Breast epithelium (tissue), 4 donors: Measurements from ENCODE around the gene ACSM5. TPM values are rescaled to one million over a fixed set of nuclear protein-coding genes. Genes with fewer than 3 reads are reported as not detected.
A peak's percentile ranks its signal among the peaks of the same experiment; 100 is the strongest.
"Not testable (repeated sequence)": the region's sequence is repeated elsewhere in the genome, so short reads cannot be mapped to it uniquely, and the experiment has no call there.

Experiments
- DNase-seq, 2 donors: peaks; one replicate each; pipeline ENCODE4 v3.0.0-alpha.2; 2019; ENCODE audit warnings: low spot score in 2 of 2
- H3K27ac ChIP-seq, 2 donors: fragments of 200-600 bp; sonication (generic) in 1 of 2; one replicate each; pipeline ENCODE4 v1.5.1; 2016 to 2019; ENCODE audit warnings: mild to moderate bottlenecking in 1 of 2
- H3K27me3 ChIP-seq, 2 donors: fragments of 200-600 bp; sonication (generic) in 1 of 2; one replicate each; pipeline versions ENCODE4 v1.5.1 to v1.6.0; 2017 to 2019; ENCODE audit warnings: control low read depth in 1 of 2, mild to moderate bottlenecking in 1 of 2
- H3K36me3 ChIP-seq: fragments of 200-600 bp; one replicate; pipeline ENCODE4 v1.5.1; 2019
- H3K4me1 ChIP-seq, 2 donors: fragments of 200-600 bp; sonication (generic); one replicate each; pipeline ENCODE4 v1.5.1; 2016 to 2019; ENCODE audit warnings: control low read depth in 1 of 2
- H3K4me3 ChIP-seq, 3 donors: fragments of 200-600 bp; sonication (generic); 1 replicate in 2 of 3; 2 replicates in 1 of 3; pipeline ENCODE4 v1.5.1; 2016 to 2019; ENCODE audit warnings: mild to moderate bottlenecking in 3 of 3, moderate library complexity in 2 of 3
- H3K9me3 ChIP-seq, 2 donors: fragments of 200-600 bp; sonication (generic) in 1 of 2; one replicate each; pipeline ENCODE4 v1.5.1; 2016 to 2019; ENCODE audit warnings: control low read depth in 1 of 2
- POLR2A ChIP-seq: fragments of 450-650 bp; IDR thresholded peaks from one replicate; pipeline ENCODE4 v1.6.1; 2016; ENCODE audit warnings: antibody characterized with exemption, mild to moderate bottlenecking, moderate library complexity
- POLR2AphosphoS5 ChIP-seq, 3 donors: sonication (generic); formaldehyde crosslinking; IDR thresholded peaks; one replicate each; pipeline ENCODE4 v1.6.1; 2017; ENCODE audit warnings: antibody characterized with exemption in 3 of 3
- intact Hi-C: fragments of 100-400 bp; cut with DNase I; formaldehyde crosslinking; loops from one replicate; pipeline ENCODE4 v1.15.1; 2023; ENCODE audit warnings: low total_unique reads
- total RNA-seq, 3 donors: library from RNA; depleted of rRNA; stranded (reverse); fragments of >200 nt; gene quantifications; one replicate each; pipeline ENCODE4 v1.1.0, GENCODE V29; 2016
- TF ChIP-seq, protein P1 (sequence below), 3 donors: fragments of 450-650 bp; IDR thresholded peaks; one replicate each; pipeline ENCODE4 v1.5.1; 2016 to 2017; ENCODE audit warnings: antibody characterized with exemption in 3 of 3, mild to moderate bottlenecking in 3 of 3, moderate library complexity in 3 of 3

The ACSM5 gene
- total RNA-seq, 3 donors from 2014 or later, result 4.5 to 61.0 (median 8.8) TPM

DNA sequence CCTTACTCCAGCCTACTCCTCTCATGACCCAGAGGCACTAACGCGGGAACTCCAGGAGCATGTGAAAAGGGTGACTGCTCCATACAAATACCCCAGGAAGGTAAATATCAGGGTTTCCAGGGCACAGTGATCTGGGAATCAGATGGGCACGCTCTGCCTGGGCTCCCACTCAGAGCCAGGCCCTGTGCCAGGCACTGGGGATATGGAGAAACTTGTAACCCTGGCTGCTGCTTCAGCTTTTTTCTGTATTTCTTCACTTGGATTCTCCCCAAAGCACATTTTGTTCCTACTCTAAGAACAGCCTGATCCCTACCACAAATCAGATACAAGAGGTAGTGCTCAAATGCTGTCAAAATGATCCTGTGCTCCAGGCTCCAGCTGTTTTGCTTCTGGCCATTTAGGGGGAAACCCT, 30.5 kb downstream of the ACSM5 start:
- H3K9me3 ChIP-seq, H3K4me1 ChIP-seq, intact Hi-C loops, H3K36me3 ChIP-seq, H3K4me3 ChIP-seq, H3K27me3 ChIP-seq: not testable (repeated sequence)
- TF ChIP-seq POLR2AphosphoS5 (IDR thresholded peaks at IDR 0.05), result peak in 1 of 3 donors; percentile 88
- DNase-seq, result peak; percentile 52 to 76
- peak overlapping the region; percentile 36 to 63 for H3K27ac ChIP-seq

DNA sequence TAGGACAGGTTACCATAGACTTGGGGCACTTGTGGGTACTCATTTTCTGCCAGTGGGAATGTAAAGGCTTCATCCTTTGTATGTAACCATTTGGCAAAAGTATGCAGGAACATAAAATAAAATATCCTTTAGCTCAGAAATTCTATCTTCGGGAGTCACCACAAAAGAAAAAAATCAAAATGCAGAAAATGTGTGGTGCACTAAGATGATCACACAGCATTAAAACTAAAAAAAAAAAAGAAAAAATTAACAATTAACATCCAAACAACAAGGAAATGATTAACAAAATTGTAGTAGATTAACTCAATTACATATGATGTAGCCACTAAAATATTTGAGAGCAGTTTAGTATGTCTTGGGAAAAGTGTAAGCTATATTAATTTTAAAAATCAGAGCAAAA, 31.4 kb downstream of the ACSM5 start:
- H3K4me3 ChIP-seq, intact Hi-C loops, H3K4me1 ChIP-seq, H3K36me3 ChIP-seq, H3K27me3 ChIP-seq, DNase-seq, H3K9me3 ChIP-seq: not testable (repeated sequence)
- H3K27ac ChIP-seq, result peak overlapping the region; percentile 48 to 84

DNA sequence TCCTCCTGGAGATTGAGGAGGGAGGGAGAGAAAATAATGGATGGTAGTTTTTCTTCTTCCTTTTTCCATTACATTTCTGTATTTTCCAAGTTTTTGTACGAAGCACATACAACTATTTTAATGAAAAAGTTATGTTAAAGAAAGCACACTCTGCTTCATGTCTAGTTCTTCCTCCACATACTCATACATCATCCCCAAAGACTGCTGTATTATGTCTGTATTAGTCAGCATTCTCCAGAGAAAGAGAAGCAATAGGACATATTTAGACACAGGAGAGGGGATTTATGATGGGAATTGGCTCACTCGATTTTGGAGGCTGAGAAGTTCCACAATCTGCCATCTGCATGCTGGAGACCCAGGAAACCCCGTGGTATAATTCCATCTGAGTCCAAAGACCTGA, 31.9 kb downstream of the ACSM5 start:
- H3K9me3 ChIP-seq, result no peaks in the 10 kb centered on the region
- H3K4me1 ChIP-seq, result no peaks in the 10 kb centered on the region
- no peak overlapping the region for H3K4me3 ChIP-seq
- H3K27ac ChIP-seq, result no peak overlapping the region
- H3K36me3 ChIP-seq, result no peaks in the 10 kb centered on the region
- no peaks in the 10 kb centered on the region for H3K27me3 ChIP-seq
- TF ChIP-seq POLR2A (no peak), POLR2AphosphoS5 (IDR thresholded peaks at IDR 0.05) (no peak)
- TF ChIP-seq, protein P1, sequence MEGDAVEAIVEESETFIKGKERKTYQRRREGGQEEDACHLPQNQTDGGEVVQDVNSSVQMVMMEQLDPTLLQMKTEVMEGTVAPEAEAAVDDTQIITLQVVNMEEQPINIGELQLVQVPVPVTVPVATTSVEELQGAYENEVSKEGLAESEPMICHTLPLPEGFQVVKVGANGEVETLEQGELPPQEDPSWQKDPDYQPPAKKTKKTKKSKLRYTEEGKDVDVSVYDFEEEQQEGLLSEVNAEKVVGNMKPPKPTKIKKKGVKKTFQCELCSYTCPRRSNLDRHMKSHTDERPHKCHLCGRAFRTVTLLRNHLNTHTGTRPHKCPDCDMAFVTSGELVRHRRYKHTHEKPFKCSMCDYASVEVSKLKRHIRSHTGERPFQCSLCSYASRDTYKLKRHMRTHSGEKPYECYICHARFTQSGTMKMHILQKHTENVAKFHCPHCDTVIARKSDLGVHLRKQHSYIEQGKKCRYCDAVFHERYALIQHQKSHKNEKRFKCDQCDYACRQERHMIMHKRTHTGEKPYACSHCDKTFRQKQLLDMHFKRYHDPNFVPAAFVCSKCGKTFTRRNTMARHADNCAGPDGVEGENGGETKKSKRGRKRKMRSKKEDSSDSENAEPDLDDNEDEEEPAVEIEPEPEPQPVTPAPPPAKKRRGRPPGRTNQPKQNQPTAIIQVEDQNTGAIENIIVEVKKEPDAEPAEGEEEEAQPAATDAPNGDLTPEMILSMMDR (IDR thresholded peaks at IDR 0.05), result no peak
- DNase-seq, result no peak
- intact Hi-C loops, result no loop called here

DNA sequence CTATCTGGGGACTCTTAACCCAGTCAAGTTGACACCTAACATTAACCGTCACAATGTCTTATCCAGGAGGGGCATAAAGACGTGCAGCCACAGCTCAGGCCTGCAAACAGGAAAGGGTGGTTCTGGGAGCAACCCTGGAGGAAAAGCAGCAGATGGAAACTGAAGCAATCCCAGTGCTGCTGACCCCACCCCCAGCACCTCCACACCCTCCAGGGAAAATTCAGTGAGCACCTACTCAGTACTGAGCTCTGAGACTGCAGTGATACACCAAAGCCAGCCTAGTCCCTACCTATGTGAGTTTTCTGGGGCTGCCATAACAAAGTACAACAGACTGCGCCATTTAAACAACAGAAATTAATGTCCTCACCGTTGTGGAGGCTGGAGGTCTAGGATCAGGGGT, 32.5 kb downstream of the ACSM5 start:
- H3K9me3 ChIP-seq, DNase-seq, H3K27me3 ChIP-seq, H3K4me3 ChIP-seq, H3K36me3 ChIP-seq, intact Hi-C loops, H3K27ac ChIP-seq, H3K4me1 ChIP-seq: not testable (repeated sequence)

- H3K27me3 ChIP-seq, H3K36me3 ChIP-seq, H3K4me1 ChIP-seq, H3K27ac ChIP-seq, DNase-seq, H3K9me3 ChIP-seq, H3K4me3 ChIP-seq, intact Hi-C loops: not testable (repeated sequence)
These were observed 37.5 kb downstream of the ACSM5 start for GRCh38 chr16:20446652-20447393.

GRCh38 chr16:20451364-20451763, 42.0 kb downstream of the ACSM5 start, which contains the start of gene ACSM2A:
Gene ACSM2A, plus strand, starts transcription at chr16:20451521. Its CDS starts 8,594 bp downstream, at chr16:20460115.
- H3K4me1 ChIP-seq, H3K27ac ChIP-seq, DNase-seq, intact Hi-C loops, H3K27me3 ChIP-seq, H3K36me3 ChIP-seq, H3K4me3 ChIP-seq, H3K9me3 ChIP-seq: not testable (repeated sequence)

GRCh38 chr16:20453633-20454032, 44.3 kb downstream of the ACSM5 start:
- DNase-seq, H3K27ac ChIP-seq, H3K9me3 ChIP-seq, H3K4me1 ChIP-seq, H3K4me3 ChIP-seq, H3K27me3 ChIP-seq, H3K36me3 ChIP-seq, intact Hi-C loops: not testable (repeated sequence)

DNA sequence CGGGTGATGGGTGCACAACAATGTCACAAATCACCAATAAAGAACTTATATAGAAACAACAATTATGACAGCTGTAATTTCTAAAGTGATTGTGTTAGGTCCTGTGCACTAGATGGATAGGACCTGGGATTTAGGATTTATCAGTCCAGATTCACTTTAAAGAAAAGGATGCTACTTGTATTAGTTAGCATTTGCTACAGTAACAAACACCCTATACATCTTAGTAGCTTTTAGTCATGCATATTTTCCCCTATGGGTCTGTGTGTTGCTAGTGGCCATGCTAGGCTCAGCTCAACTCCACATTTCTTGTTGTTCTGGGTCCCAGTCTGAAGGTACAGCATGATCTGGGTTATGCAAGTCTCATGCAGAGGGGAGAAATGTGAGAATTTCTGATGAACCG, 49.9 kb downstream of the ACSM5 start:
- intact Hi-C loops, H3K36me3 ChIP-seq, H3K27me3 ChIP-seq, H3K4me3 ChIP-seq, DNase-seq, H3K27ac ChIP-seq, H3K9me3 ChIP-seq, H3K4me1 ChIP-seq: not testable (repeated sequence)

DNA sequence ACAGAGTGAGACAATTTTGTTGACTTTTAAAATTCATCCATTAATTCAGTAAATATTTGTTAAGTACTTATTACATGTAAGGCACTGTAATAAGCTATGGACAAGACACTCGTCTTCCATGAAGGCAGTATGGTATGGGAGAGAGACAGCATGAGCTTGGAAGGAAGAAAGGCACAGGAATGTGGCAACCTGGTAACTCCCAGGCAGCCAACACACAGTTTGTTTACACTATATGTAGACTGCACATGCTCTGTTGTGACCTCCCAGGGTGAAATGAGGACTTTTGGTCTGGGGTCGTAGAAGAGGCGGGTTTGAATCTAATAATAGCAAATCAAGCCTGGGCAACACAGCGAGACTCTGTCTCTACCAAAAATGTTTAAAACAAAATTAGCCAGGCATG, 51.0 kb downstream of the ACSM5 start:
- H3K36me3 ChIP-seq, H3K4me3 ChIP-seq, H3K27me3 ChIP-seq, H3K9me3 ChIP-seq, H3K27ac ChIP-seq, DNase-seq, H3K4me1 ChIP-seq, intact Hi-C loops: not testable (repeated sequence)

- DNase-seq, H3K27ac ChIP-seq, intact Hi-C loops, H3K36me3 ChIP-seq, H3K4me1 ChIP-seq, H3K27me3 ChIP-seq, H3K4me3 ChIP-seq, H3K9me3 ChIP-seq: not testable (repeated sequence)
These were observed 59.6 kb downstream of the ACSM5 start for GRCh38 chr16:20468954-20469353.

- H3K27ac ChIP-seq, intact Hi-C loops, H3K4me1 ChIP-seq, H3K36me3 ChIP-seq, H3K27me3 ChIP-seq, H3K9me3 ChIP-seq, H3K4me3 ChIP-seq, DNase-seq: not testable (repeated sequence)
These were observed 60.6 kb downstream of the ACSM5 start for GRCh38 chr16:20469930-20470329.

- H3K4me1 ChIP-seq, H3K27ac ChIP-seq, H3K9me3 ChIP-seq, H3K4me3 ChIP-seq, H3K27me3 ChIP-seq, H3K36me3 ChIP-seq, DNase-seq, intact Hi-C loops: not testable (repeated sequence)
These were observed 61.4 kb downstream of the ACSM5 start for GRCh38 chr16:20470732-20471131.
